ENCODE measurements around the gene SMARCA4.

SMARCA4 gene

DNA sequence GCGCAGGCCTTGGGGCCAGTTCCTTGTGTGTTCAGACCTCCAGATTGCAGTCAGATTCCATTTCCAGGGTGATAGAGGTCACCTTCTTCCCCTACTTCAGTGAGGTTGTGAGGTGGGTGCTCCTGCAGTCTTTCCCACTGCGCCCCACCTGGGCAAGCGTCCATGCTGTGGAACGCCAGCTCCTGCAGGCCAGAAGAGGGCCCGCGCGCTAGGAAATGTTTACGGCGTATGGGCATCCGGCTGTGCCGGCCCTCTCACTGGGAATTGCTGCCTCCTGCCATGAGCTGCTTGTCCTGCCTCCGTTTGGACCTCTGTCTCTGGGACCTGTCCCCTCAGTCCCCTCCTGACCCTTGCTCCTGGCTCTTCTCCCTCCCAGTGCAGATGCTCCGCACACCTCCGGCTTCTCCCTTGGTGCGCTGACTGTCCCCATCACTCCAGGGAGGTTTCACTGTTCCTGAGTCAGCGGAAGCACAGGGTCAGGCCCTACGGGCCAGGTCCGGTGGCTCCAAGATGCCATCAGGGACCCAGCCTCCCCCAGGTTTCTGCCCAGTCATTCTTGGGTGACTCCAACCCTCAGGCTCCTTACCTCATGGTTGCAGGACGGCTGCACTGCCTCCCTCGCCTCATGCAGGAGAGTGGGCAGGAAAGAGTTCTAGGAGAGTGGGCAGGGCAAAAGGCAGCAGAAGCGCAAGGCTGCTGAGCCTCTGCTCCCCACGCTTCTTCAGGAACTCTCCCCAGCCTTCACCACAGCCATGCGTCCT is 56.6 kb downstream of the SMARCA4 start:
- no peak for DNase-seq

GRCh38 chr19:11018179-11018578 is 57.3 kb downstream of the SMARCA4 start:
- DNase-seq, result no peak

DNA sequence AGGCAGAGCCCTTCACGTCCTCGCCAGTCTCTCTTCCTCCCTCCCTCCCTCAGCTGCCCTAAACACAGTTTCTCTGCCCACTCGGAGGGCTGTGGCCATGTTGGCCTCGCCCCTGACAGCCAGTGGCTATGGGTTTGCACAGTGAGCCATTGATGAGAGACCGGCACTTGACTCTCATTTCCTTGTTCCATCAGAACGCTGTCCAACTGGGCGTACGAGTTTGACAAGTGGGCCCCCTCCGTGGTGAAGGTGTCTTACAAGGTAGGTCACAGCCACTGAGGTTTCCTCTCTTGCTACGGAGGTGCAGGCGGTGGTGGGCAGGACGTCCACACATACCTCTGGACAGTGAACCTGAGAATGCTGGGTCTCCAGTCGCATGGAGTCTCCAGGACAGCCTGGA is 57.9 kb downstream of the SMARCA4 start:
- no peak for DNase-seq

DNA sequence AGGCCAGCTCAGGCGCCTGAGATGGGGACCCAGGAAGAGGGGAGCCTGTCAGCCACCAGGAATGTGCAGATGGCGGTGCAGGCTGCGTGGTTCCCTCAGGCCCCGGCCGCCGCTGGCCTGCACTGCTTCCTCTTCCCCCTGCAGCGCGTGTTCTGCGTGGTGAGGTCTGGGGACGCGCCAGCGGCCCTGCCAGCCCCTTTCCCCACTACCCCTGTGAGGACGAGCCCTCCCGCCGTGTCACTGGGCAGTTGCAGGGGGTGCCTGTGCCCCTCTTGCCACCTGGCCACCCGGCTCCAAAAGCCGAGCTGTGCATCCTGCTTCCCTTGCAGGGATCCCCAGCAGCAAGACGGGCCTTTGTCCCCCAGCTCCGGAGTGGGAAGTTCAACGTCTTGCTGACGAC is 58.4 kb downstream of the SMARCA4 start:
- DNase-seq, result no peak

DNA sequence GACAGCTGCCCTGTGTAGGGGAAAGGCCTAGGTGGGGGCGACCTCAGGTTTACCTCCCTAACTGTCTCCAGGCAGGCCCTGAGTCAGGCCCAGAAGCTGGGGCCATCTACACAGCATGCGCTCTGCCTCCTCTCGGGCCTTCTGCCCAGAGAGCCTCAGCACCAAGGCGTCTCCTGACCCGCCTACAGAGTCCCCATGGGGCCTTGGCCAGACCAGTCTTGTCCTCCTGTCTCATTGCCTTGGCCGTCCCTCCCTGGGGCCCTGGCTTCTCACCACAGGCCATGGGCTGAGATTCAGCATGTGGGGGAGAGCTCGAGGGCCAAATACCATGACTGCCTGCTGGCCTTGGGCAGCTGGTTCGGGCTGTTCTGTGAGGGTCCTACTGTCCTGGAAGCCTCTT is 59.0 kb downstream of the SMARCA4 start:
- no peak for DNase-seq

DNA sequence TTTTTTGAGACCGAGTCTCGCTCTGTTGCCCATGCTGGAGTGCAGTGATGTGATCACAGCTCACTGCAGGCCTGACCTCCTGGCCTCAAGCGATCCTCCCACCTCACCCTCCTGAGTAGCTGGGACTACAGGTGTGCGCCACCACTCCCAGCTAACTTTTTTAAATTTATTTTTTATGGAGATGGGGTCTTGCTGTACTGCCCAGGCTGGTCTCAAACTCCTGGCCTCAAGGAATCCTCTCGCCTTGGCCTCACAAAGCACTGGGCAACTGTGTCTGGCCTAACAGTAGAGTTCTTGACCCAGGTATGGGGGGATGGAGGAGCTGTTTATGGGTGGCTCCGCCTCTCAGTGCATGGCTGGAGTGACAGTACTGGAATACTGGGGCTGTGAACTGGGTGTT is 59.6 kb downstream of the SMARCA4 start:
- no peak for DNase-seq

- DNase-seq, result no peak
These were observed 60.3 kb downstream of the SMARCA4 start for GRCh38 chr19:11020982-11021759.

DNA sequence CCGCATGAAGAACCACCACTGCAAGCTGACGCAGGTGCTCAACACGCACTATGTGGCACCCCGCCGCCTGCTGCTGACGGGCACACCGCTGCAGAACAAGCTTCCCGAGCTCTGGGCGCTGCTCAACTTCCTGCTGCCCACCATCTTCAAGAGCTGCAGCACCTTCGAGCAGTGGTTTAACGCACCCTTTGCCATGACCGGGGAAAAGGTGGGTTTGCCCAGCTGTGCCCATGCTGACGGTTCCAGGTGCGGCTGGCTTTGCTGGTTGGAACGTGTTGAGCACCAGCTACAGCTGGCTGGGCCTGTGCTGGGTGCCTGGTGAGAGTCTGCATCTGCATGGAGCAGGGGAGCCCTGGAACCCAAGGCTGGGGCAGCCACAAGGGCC is 60.9 kb downstream of the SMARCA4 start:
- DNase-seq, result no peak

DNA sequence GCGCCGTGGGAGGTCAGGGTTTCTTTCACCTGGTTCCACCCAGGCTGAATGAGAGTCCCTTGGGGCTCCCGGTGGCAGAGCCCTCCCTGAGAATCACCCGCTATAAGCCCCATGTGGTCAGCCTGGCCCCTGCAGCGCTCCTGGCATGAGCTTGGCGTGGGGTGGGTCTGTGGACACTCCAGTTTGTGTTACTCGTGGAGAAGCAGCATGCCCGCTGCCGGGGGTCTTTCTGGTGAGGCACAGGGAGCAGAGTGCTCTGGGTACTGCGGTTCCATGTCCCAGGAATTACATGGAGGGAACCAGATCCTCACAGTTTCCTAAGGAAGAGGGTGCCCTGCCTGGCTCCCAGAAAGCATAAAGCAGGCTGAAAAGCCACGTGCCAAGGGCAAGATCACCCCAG is 62.2 kb downstream of the SMARCA4 start:
- no peak for DNase-seq

GRCh38 chr19:11023710-11024109 is 62.9 kb downstream of the SMARCA4 start:
- DNase-seq, result no peak

DNA sequence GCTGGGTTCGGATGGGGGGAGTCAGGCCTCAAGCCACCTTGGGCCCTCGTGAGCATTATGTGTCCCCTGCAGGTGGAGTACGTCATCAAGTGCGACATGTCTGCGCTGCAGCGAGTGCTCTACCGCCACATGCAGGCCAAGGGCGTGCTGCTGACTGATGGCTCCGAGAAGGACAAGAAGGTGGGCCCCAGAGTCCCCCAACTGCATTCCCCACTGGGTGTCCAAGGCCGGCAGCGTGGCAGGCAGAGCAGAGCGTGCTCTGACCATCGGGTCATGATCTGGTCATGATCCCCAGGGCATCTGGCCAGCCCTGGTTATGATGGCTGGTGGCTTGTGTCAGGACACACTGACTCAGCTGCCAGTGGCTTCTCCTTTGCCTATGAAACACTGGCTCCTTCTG is 63.4 kb downstream of the SMARCA4 start:
- DNase-seq, result no peak

DNA sequence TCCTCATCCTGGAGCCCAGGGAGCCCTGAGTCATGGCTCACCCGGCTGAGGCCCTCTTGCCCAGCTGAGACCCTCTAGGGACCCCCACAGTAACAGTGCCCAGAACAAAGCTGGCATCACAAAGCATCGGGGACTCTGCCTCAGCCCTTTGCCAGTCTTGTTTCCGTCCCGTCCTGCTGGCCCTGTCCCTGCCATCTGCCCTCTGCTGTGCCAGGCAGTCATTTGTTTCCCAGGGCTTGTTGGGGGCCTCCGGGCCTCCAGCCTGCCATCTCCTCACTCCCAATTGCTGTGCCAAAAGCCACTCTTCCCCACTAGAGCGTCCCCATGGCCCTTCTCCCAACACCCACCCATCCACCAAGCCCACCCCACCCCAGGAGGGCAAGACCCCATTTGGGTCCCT is 64.2 kb downstream of the SMARCA4 start:
- no peak for DNase-seq

DNA sequence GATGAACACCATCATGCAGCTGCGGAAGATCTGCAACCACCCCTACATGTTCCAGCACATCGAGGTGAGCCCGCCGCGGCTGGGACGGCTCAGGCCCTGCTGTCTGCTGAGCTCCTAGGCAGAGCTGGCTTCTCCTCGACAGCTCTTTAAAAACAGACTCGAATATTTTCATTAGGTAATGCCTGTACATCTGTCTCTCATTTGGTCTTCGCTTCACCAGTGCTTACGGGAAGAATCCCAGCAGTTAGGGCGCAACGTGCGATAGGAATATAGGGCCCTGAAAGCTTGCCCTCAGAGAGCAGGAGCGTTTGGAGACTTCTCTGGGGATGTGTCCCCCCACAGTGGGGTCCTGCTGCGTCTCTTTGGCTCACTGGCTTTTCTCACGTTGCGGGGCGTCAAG is 64.6 kb downstream of the SMARCA4 start:
- no peak for DNase-seq

- no peak for DNase-seq
These were observed 65.2 kb downstream of the SMARCA4 start for GRCh38 chr19:11025997-11026396.

DNA sequence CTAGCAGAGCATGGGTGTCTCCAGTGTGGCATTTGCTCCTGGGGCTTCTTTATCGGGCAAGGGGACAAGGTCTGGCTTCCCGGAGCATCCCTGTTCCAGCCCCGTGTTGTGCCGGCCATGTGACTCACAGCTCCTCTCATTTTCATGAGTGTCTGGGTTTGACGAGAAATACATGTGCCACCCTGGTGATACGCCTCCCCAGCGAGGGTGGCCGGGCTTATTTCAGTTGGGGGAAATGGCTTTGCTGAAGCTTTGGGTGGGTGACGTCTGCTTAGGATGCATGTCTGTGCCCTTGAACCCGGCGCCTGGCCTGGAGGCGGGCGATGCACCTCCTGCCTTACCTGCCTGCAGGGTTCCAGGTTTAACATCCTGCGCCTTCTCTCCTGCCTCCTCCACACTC is 66.6 kb downstream of the SMARCA4 start:
- no peak for DNase-seq

- no peak for DNase-seq
These were observed 67.3 kb downstream of the SMARCA4 start for GRCh38 chr19:11028146-11028545.

- DNase-seq, result no peak
These were observed 70.7 kb downstream of the SMARCA4 start for GRCh38 chr19:11031421-11032070.

DNA sequence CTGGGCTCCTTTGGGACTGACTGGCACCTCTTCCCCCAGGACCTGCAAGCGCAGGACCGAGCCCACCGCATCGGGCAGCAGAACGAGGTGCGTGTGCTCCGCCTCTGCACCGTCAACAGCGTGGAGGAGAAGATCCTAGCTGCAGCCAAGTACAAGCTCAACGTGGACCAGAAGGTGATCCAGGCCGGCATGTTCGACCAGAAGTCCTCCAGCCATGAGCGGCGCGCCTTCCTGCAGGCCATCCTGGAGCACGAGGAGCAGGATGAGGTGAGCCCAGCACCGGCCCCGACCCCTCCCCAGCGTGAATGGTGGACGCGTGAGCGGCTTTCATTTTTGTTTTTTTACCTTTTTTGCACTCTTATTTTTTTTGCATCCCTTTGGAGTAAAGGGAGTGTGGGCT is 72.4 kb downstream of the SMARCA4 start:
- no peak for DNase-seq

- DNase-seq, result no peak
These were observed 72.9 kb downstream of the SMARCA4 start for GRCh38 chr19:11033763-11034162.

GRCh38 chr19:11034449-11035213 is 73.8 kb downstream of the SMARCA4 start:
- DNase-seq, result no peak

- DNase-seq, result peak; percentile 91 to 92
These were observed 74.9 kb downstream of the SMARCA4 start for GRCh38 chr19:11035441-11036377.

- no peak for DNase-seq
These were observed 77.7 kb downstream of the SMARCA4 start for GRCh38 chr19:11038511-11038910.
